HG02588 (cell line): ENCODE results near the gene MITF.

Experiments
- ATAC-seq: cut with Tn5 transposase; IDR thresholded peaks from one replicate; pipeline ENCODE4 v1.9.1; 2021; ENCODE audit warnings: mild to moderate bottlenecking, moderate library complexity; ENCODE audit not compliant: unreplicated experiment

Gene MITF

GRCh38 chr3:69941439-69942176, 202.3 kb downstream of the MITF start:
- no peak for ATAC-seq

DNA sequence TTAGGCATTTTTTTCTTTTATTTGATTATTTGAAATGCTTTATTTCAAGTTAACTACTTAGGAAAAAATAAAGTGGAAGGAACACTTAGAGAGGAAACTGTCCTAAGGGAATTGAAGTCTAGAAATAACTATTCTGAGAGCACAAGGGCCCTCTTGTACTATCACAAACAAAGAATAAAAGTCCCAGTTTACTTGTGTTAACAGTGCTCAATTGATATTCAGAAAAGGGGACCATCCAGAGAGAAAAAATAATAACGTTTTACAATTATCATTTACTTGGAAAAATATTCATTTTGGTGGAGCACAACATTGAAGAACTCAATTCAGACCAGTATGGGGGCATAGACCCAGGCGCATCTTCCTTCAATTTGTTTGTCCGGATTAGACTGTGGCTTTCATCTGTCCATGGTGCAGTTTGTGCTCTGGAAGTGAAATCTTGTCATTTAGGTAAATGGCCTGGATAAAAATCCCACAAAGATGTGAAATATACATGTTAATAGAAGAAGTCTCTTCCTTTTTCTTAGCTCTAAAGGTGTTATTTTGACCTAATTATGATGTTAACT, 205.7 kb downstream of the MITF start:
- no peak for ATAC-seq

DNA sequence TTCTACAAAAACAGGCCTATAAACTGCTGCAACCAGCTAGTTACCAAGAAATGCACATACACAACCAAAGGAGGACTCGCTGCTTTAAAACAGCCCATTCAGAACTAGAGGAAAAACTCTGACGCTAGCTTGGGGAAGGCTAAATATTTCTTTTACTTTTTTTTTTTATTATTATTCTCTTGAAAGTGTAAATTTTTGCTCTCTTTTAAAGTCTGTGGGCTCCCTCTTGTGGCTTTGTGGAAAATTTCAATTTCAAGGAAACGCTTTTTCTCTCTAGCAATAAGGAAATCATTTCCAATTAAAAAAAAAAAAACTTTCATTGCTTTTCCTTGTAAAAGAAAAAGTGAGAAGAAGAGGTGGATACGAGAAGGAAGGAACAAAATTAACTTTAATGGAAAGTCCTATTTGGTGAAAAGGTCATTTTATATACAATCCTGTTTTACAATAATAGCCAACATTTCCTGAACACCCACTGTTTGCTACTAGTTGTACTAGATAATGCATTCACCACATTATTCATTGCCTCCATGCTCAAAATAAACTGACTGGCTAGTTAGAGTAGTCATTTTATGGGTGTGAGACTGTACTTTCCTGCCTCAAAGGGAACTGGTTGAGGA, 209.1 kb downstream of the MITF start:
- no peak for ATAC-seq

DNA sequence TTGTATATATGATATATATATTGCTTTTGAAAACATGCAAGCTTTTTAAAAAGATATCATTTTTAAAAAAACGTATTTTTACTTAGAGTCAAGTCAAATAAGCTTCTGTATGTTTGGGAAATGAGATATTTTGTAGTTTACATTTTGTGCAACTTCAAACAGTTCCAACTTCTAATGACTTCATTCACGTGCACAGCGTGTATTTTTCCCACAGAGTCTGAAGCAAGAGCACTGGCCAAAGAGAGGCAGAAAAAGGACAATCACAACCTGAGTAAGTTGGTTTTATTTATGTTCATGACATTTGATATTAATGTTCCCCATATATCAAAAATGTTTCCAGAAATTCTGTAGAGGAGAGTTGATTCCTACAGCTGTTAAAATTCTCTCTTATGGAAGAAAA, 212.4 kb downstream of the MITF start:
- no peak for ATAC-seq

GRCh38 chr3:69959581-69959980, 220.3 kb downstream of the MITF start:
- no peak for ATAC-seq

- no peak for ATAC-seq
Measured at GRCh38 chr3:69961706-69962439, 222.6 kb downstream of the MITF start.

- ATAC-seq, result no peak
Measured at GRCh38 chr3:69963643-69964042, 224.4 kb downstream of the MITF start.

- ATAC-seq, result no peak
Measured at GRCh38 chr3:69967156-69967555, 227.9 kb downstream of the MITF start.

- no peak for ATAC-seq
Measured at GRCh38 chr3:69970827-69971226, 231.6 kb downstream of the MITF start.

GRCh38 chr3:69972672-69973071, 233.4 kb downstream of the MITF start:
- no peak for ATAC-seq

DNA sequence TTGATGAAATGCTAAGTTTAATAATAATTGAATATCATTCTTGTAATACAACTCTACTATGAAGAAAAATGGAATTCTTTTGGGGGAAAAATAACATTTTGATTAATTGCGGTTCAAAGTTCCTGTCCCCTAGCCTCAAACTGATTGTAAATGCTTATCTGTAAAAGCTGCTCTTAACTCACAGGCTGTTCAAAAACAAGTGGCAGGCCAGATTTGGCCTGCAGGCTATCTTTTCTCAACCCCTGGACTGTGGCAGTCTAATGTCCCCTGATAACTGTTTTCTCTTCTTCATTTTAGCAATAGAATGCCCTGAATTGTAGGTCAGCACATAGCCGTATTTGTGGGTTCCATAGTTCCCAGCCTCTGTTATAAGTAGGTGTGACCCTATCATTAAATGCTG, 236.8 kb downstream of the MITF start:
- no peak for ATAC-seq

GRCh38 chr3:69983546-69984265, 244.4 kb downstream of the MITF start:
- ATAC-seq, result no peak

DNA sequence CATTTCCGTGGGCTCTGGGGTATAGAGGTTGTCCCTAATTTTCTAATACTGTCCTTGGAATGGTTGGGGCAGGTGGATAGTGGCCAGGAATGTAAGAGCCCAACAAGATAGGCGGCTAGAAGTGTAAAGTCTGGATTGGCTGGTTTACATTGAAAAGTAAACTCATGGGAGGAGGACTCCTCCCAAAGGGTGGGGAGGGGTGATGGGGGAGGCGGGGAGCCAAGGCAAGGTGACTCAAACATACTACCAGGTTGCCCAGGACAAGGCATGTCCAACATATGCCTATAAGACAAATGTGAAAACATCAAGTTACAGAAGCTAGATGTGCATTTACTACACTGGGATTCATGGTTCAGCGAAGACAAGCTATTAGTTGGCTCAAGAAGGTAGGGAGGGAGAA, 246.0 kb downstream of the MITF start:
- ATAC-seq, result no peak

DNA sequence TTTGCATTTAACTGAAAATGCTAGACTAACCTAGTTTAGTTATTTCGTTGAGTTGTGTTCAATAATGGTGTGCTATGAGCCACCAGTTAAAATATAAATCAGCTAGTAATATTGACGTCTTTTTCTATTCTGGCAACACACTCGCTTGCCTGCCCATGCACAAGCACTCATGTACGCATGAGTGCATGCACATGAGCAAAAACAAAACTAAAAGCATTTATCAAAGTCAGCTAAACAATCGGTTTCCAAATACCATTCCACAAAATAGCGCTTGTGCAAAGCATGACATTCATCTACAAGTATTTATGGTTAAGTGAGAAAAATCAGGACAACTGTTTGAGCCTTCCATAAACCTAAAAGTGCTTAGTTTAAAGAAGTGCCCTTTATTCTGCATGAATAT, 247.2 kb downstream of the MITF start:
- ATAC-seq, result no peak

- ATAC-seq, result no peak
Measured at GRCh38 chr3:69987833-69988232, 248.6 kb downstream of the MITF start.

- no peak for ATAC-seq
Measured at GRCh38 chr3:69993757-69994156, 254.5 kb downstream of the MITF start.

DNA sequence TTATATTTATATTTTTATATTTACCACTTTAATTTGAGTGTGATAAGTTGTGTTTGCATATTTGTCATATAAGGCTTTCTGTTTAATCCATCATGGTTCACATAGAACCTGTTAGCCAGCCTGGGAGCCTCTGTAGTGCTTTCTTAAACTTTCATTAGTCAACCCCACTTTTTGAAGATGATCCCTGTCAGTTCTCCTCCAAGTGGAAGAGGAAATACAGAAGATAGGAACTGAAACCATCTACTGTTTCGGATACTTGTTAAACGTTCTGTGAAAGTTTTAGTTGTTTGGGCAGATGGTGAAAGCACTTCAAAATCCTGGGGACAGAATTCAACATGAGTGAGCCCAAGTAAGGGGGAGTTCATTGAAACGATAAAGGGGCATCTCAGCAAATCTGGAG, 255.7 kb downstream of the MITF start:
- no peak for ATAC-seq

GRCh38 chr3:69997631-69998307, 258.5 kb downstream of the MITF start:
- no peak for ATAC-seq

GRCh38 chr3:69998759-69999139, 259.5 kb downstream of the MITF start:
- no peak for ATAC-seq

DNA sequence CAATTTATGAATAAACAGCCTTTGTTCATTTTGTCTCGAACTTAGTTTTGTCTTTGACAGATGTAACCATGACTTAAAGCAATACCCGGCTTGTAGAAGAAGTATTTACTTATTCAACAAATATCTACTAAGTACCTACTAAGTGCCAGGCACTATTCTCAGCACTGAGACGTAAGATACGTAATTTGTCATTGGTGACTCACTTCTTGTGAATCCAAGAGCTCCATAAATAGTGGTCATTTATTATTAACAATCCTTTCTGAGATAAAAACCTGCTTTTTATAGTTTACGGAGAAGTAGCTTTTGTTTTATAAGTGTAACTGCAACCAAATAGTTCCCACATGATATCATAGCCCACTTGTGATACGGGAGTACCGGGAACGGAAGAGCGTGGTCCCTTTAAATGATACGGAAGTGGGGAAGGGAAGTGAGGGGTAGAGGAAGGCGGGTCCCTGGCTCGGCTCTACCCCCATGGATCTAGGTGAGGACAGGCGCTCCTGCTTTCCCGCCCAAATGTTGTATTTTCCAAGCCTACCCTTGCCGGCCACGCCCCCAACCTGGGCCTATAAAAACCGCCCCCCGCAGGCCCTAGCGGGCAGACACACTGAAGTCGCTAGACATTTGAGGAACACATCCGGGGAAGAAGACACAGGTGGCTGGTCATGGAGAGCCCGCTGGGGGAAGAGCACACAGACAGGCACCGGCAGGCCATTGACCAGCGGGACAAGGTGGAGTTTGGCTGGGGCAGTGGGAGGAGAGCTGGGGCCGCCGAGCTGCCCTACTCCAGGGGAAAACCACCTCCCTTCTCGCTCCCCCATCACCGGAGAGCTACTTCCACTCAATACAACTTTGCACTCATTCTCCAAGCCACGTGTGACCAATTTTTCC, 260.1 kb downstream of the MITF start, which contains the start of gene SAMMSON:
Gene SAMMSON (plus strand): TSS at position 594 of the 888 bp plus-strand sequence.
- no peak for ATAC-seq
